Measurements from ENCODE around the gene DZIP1.
"Not testable (repeated sequence)": the region's sequence is repeated elsewhere in the genome, so short reads cannot be mapped to it uniquely, and the experiment has no call there.

DZIP1 gene

DNA sequence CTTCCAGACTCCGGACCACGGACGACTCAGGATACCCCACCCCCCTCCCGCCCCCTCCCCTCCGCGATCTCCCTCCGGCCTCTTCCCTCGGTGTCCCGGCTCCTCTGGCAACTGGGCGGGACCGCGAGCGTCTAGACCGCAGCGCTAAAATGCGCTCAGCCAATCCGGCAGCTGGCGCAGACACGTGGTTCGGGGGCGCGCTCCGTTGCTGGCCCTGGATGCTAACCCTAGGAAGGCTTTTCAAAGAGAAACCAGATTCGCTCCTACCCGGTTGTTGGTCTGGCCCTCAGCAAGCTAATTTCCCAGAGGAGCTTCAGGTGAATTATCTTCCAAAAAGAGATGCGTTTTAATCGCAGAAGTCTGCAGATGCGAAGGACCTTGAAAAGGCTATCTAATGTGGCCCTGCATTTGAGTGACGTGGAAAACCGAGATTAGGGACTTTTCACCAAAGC, at the start of gene DZIP1:
TSS of gene DZIP1 (minus strand) at position 106 of the 452 bp plus-strand sequence. CDS start 2,677 bp downstream, outside the sequence.
- no peak for DNase-seq

GRCh38 chr13:95690986-95691385, 46.5 kb upstream of the DZIP1 start:
- not testable (repeated sequence) for DNase-seq

DNA sequence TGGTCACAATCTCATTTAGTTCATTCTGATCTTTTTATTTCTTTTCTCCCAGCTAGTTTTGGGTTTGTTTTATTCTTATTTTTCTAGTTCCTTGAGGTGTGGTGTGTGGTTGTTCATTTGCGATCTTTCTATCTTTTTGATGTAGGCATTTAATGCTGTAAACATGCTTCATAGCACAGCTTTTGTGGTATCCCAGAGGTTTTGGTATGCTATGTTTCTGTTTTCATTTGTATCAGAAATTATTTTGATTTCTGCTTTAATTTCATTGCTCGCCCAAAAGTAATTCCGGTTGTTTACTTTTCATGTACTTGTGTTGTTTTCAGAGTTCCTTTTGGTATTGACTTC, 45.0 kb upstream of the DZIP1 start:
- DNase-seq: no peak

DNA sequence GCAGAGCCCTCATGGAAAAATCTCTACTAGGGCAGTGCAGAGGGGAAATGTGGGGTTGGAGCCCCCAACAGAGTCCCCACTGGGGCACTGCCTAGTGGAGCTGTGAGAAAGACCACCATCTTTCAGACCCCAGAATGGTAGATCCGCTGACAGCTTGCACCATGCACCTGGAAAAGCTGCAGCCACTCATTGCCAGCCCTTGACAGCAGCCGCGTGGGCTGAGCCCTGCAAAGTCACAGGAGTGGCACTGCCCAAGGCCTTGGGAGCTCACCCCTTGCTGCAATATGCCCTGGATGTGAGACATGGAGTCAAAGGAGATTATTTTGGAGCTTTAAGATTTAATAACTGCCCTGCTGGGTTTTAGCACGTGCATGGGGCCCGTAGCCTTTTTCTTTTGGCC, 40.5 kb upstream of the DZIP1 start:
- not testable (repeated sequence) for DNase-seq

- DNase-seq: no peak
These were observed 39.9 kb upstream of the DZIP1 start for GRCh38 chr13:95684418-95684817.

DNA sequence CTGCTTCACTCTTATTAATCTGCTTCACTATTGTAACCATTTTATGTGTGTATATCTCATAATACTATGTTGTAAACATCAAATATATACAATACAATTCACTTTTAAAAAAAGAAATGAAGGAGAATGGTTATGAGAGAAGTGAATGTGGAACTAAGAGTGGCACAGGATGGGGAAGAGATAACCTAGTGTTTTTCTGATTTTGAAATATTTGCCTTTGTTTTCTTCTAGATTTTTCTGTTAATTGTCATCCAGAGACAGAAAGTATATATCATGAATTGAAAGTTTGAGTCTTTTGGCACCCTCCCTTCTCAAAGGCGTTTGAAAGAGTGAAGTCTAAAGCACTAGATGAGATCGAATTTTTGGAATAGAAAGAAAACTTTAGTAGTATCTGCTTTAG, 35.2 kb upstream of the DZIP1 start:
- DNase-seq: no peak

GRCh38 chr13:95678967-95679366, 34.5 kb upstream of the DZIP1 start:
- no peak for DNase-seq

DNA sequence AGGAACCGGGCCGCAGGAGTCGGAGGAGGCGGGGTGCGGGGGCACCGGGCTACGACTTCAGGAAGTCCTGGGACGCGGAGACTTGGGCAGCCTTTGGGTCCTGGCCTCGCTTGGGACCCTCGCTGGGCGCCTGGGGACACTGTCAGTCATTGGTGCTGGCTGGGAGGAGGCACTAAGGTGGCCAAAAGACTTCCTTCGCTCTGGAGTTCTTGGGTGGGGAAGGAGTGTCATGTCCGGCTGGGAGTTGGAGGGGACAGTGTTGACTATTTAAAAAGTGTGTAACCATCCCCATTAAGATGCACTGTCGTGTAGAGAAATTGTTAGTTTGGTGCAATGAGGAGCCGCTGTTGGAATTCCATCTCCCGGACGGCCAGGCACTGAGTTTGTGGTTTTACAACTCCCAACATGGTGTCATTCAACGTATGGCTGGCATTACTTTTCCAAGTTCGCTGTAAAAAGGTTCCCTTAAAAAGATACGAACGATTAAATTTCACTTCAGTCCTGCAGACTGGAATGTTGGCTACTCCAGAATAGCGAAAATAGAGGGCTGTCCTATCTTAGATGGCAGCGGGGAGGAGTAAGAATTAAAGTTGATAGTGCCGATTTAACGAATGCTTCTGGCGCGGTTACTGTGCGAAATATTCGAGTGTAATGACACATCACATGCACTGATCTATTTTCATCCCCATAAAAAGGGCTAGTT, 33.2 kb upstream of the DZIP1 start:
- no peak for DNase-seq

DNA sequence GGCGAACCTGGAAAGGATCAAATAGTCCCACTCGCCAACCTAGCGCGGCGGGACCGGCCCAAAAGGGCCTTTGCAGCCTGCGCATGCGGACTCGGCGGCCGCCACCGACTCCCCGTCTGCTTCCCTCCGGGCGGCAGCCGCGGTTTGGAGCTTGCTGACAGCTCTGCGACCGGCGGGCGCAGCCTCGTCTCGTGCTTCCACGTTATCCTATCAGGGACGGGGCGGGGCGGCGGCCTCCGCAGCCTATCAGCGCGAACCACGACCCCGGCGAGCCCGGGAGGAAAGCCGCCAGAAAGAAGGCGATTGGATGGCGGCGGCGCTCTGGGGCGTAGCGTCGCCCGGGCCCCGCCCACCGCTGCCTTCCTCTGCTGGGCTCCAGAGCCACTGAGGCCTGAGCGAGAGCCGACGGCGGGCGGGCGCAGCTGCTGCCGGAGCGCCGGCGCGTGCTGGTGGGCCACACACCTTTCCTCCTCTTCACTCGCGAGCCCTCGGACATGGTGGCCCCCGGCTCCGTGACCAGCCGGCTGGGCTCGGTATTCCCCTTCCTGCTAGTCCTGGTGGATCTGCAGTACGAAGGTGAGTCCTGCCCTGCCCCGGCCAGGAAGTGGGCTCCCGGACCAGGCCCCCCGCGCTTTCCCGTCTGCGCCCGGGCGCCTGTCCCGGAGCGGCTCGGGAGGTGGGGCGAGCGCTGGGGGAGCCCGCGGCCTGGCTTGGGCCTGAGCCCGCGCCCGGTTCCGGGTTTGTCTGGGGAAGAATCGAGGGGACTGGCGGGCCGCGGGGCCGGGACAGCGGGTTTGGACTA, 32.5 kb upstream of the DZIP1 start, which contains the start of gene DNAJC3:
TSS of gene DNAJC3 (plus strand) at position 378 of the 802 bp plus-strand sequence. CDS start at position 495, 117 bp downstream.
- peak; percentile 99 for DNase-seq

DNA sequence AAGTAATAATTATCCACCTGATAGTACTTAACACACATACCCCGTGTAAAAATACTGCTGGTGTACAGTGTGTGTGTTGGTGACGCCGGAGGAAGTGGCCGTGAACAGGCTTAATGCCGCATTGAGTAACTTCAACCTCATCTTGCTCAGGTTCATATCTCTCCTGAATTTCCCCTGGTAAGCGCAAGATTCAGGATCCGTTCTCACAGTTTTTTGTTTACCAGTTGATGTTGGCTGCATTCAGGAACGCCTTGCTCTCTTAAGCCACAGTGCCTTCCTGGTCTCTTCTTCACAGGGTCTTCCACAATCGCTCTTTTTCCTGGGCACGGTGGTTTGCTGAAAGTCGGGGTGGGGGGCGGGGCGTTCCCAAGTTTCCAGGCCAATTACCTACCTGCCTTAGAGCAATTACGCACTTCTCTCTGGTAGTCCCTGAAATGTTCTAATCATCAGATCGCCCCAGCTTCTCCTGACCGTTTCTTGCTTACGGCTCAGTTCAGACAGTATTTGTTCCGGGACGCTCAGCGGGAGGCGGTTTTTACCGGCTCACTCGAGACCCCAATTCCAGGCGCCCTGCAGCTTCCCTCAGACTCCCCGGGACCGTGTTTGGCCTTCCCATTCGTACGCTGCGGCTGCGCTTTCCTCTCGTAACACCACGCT, 31.7 kb upstream of the DZIP1 start:
- DNase-seq: peak; percentile 26

DNA sequence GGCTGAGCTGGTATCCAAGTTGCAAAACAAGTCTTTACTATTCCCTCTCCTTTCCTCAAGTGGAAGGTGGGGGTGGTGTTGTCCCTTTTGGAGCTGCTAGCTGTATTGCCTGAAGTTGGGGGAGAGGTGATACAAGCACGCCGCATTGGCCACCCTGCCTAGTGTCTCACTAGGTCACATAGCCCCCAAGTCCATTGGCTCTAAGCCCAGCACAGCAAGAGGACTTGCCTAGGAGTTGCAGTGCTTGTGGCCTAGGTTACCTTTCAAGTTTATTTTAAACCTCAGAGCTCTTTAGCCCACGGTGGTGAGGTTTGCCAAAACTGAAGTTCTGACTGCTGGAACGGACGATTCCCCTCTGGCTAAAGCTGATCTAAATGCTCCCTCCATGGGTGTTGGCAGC, 27.1 kb upstream of the DZIP1 start:
- no peak for DNase-seq

DNA sequence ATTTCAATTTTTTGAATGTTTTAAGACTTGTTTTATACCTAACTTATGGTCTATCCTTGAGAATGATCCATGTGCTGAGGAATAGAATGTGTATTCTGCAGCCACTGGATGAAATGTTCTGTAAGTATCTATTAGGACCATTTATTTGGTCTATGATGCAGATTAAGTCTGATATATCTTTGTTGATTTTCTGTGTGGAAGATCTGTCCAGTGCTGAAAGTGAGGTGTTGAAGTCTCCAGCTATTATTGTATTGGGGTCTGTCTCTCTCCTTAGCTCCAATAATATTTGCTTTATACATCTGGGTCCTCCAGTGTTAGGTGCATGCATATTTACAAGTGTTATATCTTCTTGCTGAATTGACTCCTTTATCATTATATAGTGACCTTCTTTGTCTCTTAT, 22.7 kb upstream of the DZIP1 start:
- DNase-seq: not testable (repeated sequence)

- DNase-seq: no peak
These were observed 16.6 kb upstream of the DZIP1 start for GRCh38 chr13:95660981-95661581.

- DNase-seq: no peak
These were observed 15.0 kb upstream of the DZIP1 start for GRCh38 chr13:95659500-95659899.

- no peak for DNase-seq
These were observed 12.0 kb upstream of the DZIP1 start for GRCh38 chr13:95656386-95657015.

DNA sequence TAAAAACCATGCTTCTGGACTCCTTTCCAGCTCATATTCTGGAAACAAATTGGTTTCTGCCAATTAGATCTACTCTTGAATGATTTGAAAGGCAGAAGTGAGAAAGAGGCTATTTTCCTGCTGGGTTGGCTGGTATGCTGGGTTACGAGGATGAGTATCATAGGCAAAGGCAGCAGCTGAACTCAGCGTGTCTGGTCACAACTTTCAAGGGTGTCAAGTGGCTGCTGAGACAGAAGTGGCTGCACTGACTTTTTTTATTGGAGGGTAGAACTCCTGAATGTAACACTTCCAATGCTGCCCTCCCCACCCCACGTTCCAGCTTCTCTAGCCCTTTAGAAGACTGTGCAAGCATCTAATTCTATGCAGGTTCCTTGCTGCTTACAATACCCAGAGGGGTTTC, 8.3 kb upstream of the DZIP1 start:
- DNase-seq: no peak

DNA sequence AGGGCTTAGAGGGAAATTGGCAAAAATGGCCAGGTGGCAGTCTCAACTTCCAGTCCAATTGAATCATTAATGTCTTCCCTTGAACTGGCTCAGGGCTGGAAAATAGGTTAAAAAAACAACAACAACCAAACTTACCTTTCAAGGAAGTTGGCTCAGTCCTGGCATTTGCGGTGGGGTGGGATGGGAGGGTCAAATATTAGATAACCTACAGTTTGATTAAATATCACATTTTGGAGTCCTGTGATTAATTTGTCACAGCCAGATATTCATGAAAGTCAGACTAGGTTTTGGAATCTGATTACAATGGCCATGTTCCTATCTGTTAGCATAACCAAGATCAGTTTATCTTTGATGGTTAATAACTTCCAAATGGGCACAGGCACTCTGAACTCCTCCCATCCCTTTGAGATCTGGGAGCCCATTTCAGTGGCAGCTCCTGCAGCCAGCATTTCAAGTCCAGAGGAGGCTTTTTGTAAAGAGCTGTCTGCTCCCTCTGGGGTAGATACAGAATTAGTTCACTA, 7.8 kb upstream of the DZIP1 start:
- no peak for DNase-seq

- no peak for DNase-seq
These were observed 6.2 kb upstream of the DZIP1 start for GRCh38 chr13:95650696-95651095.

DNA sequence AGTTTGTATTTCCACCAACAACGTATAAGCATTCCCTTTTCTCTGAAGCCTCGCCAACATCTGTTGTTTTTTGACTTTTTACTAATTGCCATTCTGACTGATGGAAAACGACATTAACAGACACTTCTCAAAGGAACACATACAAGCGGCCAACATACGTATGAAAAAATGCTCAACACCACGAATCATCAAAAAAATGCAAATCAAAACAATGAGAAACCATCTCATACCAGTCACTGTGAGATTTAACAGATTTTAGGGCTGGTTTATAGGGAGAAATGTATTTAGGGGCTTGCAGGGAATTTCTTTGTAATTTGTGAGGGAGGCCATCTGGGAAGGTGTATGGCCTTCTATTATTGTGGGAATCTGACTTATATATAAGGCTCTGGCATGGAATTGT, 2.8 kb upstream of the DZIP1 start:
- DNase-seq: no peak

DNA sequence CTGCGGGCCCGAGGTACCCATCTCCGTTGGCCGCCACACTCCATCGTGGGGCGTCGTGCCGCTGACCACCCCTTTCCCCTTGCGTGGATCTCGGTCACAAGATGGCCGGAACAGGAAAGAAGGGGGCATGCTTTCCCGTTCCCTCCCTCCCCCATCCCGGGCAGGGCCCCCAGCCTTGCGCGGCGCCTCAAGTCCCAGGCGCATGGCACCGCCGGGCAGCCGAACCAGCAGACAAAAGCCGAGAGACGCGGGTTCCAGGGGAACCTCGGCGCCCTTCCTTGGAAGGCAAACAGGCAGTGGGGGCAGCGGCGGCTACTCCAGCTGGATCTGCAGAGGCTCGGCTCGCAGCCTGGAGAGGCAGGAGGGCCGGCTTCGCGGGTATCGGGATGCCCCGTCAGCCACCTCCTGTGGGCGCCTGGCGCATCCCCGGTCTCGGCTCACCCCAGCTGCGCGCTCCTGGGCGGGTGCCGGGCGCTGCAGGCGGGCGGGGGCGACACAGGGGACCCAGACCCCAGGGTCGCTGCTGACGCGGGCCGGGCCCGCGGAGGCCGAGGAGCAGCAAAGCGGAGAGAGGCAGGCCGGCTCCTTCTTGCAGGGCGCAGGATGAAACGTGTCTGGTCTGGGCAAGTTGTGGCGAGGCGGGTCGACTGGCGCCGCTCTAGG, 439 bp downstream of the DZIP1 start:
- DNase-seq: no peak

- DNase-seq: no peak
These were observed 953 bp downstream of the DZIP1 start for GRCh38 chr13:95643571-95643935.

DNA sequence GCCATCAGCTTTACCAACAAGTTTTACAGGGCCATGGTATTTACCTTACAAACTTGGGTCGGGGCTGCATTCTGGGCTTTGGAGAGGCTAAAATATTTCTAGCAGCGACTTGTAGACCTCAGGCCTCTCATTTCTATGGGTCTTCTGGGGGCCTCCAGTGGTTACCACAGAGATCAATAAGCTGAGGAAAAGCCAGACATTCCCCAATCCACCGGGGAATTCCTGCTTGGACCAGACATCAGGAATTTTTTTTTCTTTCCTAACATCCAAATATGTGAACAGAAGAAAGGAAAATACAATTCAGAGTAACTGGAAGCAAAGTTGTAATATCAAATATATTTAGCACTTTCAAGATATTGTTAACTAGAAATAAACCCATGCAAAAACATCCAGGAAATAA, 1.5 kb downstream of the DZIP1 start:
- DNase-seq: no peak

Data from activated naive CD4-positive, alpha-beta T cell treated with Interleukin-2 at 50 U/mL for 16 hours (primary cell).